SK-N-SH (cell line): ENCODE results near the gene HTR7.

Source experiments
- CHD2 ChIP-seq: fragments of 150-350 bp; IDR thresholded peaks from 2 replicates; pipeline ENCODE4 v1.6.1; 2018; ENCODE audit warnings: low read length; ENCODE audit not compliant: partially characterized antibody
- EP300 ChIP-seq, 2 experiments: IDR thresholded peaks; 2 replicates each; pipeline versions ENCODE4 v1.4.0 to v1.6.1; 2012; ENCODE audit warnings: borderline replicate concordance in 1 of 2, low read depth in 1 of 2, low read length in 1 of 2
- EZH2phosphoT487 ChIP-seq: fragments of 200-600 bp; sonication (generic); IDR thresholded peaks from 2 replicates; pipeline ENCODE4 v1.6.1; 2017; ENCODE audit warnings: low read depth, mixed run types, mild to moderate bottlenecking, antibody characterized with exemption, moderate library complexity, borderline replicate concordance
- JUND ChIP-seq: IDR thresholded peaks from 2 replicates; pipeline ENCODE4 v1.4.0; 2012
- POLR2AphosphoS5 ChIP-seq: IDR thresholded peaks from 2 replicates; pipeline ENCODE4 v1.6.1; 2012; ENCODE audit warnings: low read depth, low read length
- RAD21 ChIP-seq: IDR thresholded peaks from 2 replicates; pipeline ENCODE4 v1.6.1; 2012; ENCODE audit warnings: mild to moderate bottlenecking, low read length
- RCOR1 ChIP-seq: fragments of 150-350 bp; IDR thresholded peaks from 2 replicates; pipeline ENCODE4 v1.6.1; 2017; ENCODE audit warnings: antibody characterized with exemption, low read length
- TF ChIP-seq, protein P1 (sequence below): fragments of 200-600 bp; sonication (generic); IDR thresholded peaks from 2 replicates; pipeline ENCODE4 v1.6.1; 2017; ENCODE audit warnings: antibody characterized with exemption, mild to moderate bottlenecking, moderate library complexity
- TF ChIP-seq, protein P2 (sequence below): IDR thresholded peaks from 2 replicates; pipeline ENCODE4 v1.4.0; 2012; ENCODE audit warnings: low read depth
- TF ChIP-seq, protein P3 (sequence below): IDR thresholded peaks from 2 replicates; pipeline ENCODE4 v1.6.1; 2012; ENCODE audit warnings: mild to moderate bottlenecking, low read depth, low read length, moderate library complexity

DNA sequence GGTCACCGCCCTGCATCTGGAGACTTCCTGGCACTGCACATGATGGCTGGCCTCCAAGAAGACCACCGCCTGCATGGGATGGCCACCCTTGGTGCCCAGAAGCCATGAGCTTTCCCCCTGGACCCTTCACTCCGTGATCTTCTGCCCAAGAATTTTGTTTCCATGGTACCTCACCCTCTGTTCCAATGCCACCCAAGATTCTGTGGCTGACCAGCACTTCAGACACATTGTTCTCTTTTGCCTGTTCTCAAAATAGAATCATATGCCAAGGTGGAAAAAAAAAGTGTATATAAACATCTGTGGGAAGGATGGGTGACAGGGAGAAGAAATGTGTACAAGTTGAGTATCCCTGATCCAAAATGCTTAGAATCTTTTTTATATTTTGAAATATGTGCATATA lies 12.1 kb downstream of the HTR7 start:
- TF ChIP-seq, protein P1, sequence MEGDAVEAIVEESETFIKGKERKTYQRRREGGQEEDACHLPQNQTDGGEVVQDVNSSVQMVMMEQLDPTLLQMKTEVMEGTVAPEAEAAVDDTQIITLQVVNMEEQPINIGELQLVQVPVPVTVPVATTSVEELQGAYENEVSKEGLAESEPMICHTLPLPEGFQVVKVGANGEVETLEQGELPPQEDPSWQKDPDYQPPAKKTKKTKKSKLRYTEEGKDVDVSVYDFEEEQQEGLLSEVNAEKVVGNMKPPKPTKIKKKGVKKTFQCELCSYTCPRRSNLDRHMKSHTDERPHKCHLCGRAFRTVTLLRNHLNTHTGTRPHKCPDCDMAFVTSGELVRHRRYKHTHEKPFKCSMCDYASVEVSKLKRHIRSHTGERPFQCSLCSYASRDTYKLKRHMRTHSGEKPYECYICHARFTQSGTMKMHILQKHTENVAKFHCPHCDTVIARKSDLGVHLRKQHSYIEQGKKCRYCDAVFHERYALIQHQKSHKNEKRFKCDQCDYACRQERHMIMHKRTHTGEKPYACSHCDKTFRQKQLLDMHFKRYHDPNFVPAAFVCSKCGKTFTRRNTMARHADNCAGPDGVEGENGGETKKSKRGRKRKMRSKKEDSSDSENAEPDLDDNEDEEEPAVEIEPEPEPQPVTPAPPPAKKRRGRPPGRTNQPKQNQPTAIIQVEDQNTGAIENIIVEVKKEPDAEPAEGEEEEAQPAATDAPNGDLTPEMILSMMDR: no peak
- no peak for TF ChIP-seq JUND
- TF ChIP-seq RCOR1: no peak
- no peak for TF ChIP-seq POLR2AphosphoS5
- TF ChIP-seq RAD21: no peak
- TF ChIP-seq, protein P2, sequence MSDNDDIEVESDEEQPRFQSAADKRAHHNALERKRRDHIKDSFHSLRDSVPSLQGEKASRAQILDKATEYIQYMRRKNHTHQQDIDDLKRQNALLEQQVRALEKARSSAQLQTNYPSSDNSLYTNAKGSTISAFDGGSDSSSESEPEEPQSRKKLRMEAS: no peak
- no peak for TF ChIP-seq CHD2
- no peak for TF ChIP-seq EP300 (IDR thresholded peaks at IDR 0.05; ENCODE audit: borderline replicate concordance in 1 of 2, low read depth in 1 of 2, low read length in 1 of 2)
- TF ChIP-seq EZH2phosphoT487: no peak
- TF ChIP-seq, protein P3, sequence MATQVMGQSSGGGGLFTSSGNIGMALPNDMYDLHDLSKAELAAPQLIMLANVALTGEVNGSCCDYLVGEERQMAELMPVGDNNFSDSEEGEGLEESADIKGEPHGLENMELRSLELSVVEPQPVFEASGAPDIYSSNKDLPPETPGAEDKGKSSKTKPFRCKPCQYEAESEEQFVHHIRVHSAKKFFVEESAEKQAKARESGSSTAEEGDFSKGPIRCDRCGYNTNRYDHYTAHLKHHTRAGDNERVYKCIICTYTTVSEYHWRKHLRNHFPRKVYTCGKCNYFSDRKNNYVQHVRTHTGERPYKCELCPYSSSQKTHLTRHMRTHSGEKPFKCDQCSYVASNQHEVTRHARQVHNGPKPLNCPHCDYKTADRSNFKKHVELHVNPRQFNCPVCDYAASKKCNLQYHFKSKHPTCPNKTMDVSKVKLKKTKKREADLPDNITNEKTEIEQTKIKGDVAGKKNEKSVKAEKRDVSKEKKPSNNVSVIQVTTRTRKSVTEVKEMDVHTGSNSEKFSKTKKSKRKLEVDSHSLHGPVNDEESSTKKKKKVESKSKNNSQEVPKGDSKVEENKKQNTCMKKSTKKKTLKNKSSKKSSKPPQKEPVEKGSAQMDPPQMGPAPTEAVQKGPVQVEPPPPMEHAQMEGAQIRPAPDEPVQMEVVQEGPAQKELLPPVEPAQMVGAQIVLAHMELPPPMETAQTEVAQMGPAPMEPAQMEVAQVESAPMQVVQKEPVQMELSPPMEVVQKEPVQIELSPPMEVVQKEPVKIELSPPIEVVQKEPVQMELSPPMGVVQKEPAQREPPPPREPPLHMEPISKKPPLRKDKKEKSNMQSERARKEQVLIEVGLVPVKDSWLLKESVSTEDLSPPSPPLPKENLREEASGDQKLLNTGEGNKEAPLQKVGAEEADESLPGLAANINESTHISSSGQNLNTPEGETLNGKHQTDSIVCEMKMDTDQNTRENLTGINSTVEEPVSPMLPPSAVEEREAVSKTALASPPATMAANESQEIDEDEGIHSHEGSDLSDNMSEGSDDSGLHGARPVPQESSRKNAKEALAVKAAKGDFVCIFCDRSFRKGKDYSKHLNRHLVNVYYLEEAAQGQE: no peak
